ENCODE measurements around the gene NIPAL3.
"Not testable (repeated sequence)": the region's sequence is repeated elsewhere in the genome, so short reads cannot be mapped to it uniquely, and the experiment has no call there.

Gene NIPAL3

GRCh38 chr1:24517898-24518297, 102.3 kb downstream of the NIPAL3 start:
- FAIRE-seq (no peak), DNase-seq (ENCODE audit: insufficient read length, low spot score) (no peak)
- TF ChIP-seq PAX5 (IDR thresholded peaks at IDR 0.05; ENCODE audit: insufficient read depth, low read length, severe bottlenecking) (no peak), TAF1 (IDR thresholded peaks at IDR 0.05; ENCODE audit: low read depth, low read length) (no peak), POLR2AphosphoS5 (IDR thresholded peaks at IDR 0.05; ENCODE audit: low read depth, low read length) (no peak), SPI1 (IDR thresholded peaks at IDR 0.05; ENCODE audit: low read depth, low read length) (no peak), POU2F2 (IDR thresholded peaks at IDR 0.05; ENCODE audit: low read depth, low read length) (no peak), POLR2A (IDR thresholded peaks at IDR 0.05; ENCODE audit: low read depth, low read length) (no peak)

GRCh38 chr1:24520282-24520681, 104.7 kb downstream of the NIPAL3 start:
- FAIRE-seq = not testable (repeated sequence)

More at GRCh38 chr1:24520282-24520681, 104.7 kb downstream of the NIPAL3 start:
- DNase-seq (ENCODE audit: insufficient read length, low spot score) = not testable (repeated sequence)

Measured in GM12891 (cell line).